WERI-Rb-1 (cell line): ENCODE measurements around the gene IGF1R.

Experiments used
- DNase-seq: peaks from one replicate; pipeline ENCODE4 v3.0.0-alpha.2; 2020
- H3K27ac ChIP-seq: fragments of 250-450 bp; sonication (Bioruptor Pico); 2 replicates; pipeline ENCODE4 v1.5.1; 2020; ENCODE audit warnings: mild to moderate bottlenecking, moderate library complexity
- H3K27me3 ChIP-seq: fragments of 250-450 bp; sonication (Bioruptor Pico); 2 replicates; pipeline ENCODE4 v1.5.1; 2021; ENCODE audit warnings: mild to moderate bottlenecking, low read depth, moderate library complexity; ENCODE audit not compliant: insufficient read depth, severe bottlenecking
- H3K36me3 ChIP-seq: fragments of 250-450 bp; sonication (Bioruptor Pico); 2 replicates; pipeline ENCODE4 v1.5.1; 2020; ENCODE audit warnings: mild to moderate bottlenecking, moderate library complexity
- H3K4me3 ChIP-seq: 2 replicates; pipeline ENCODE4 v1.5.1; 2011; ENCODE audit warnings: low read depth, mild to moderate bottlenecking, control low read depth, low read length
- H3K9me3 ChIP-seq: fragments of 250-450 bp; sonication (Bioruptor Pico); 2 replicates; pipeline ENCODE4 v1.5.1; 2021; ENCODE audit warnings: mild to moderate bottlenecking, moderate library complexity; ENCODE audit not compliant: severe bottlenecking
- TF ChIP-seq, protein P1 (sequence below): IDR thresholded peaks from 2 replicates; pipeline ENCODE4 v1.5.1; 2011; ENCODE audit warnings: low read depth, mild to moderate bottlenecking, control low read depth, inconsistent platforms, low read length

Gene IGF1R

DNA sequence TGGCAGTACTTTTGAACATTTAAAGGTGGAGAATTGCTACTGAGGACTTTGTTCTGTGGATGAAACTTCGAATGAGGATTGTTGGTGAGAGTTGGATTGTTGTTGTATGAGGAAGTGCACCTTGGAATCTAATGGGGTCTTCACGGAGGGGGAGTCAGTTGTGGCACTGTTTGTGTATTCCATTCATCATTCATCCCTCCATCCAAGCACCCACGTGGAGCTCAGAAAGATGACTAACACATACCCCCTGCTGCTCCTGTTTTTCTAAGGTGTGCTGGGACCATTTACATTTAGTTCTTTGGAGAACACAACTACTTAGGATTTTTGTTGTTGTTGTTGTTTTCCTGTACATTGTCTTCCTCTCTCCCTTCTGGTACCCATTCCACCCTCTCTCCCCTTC lies 122.6 kb downstream of the IGF1R start:
- Histone ChIP-seq H3K27ac (no peak overlapping the region), H3K36me3 (no peaks in the 10 kb centered on the region), H3K27me3 (no peaks in the 10 kb centered on the region), H3K4me3 (no peak overlapping the region), H3K9me3 (no peaks in the 10 kb centered on the region)
- TF ChIP-seq, protein P1, sequence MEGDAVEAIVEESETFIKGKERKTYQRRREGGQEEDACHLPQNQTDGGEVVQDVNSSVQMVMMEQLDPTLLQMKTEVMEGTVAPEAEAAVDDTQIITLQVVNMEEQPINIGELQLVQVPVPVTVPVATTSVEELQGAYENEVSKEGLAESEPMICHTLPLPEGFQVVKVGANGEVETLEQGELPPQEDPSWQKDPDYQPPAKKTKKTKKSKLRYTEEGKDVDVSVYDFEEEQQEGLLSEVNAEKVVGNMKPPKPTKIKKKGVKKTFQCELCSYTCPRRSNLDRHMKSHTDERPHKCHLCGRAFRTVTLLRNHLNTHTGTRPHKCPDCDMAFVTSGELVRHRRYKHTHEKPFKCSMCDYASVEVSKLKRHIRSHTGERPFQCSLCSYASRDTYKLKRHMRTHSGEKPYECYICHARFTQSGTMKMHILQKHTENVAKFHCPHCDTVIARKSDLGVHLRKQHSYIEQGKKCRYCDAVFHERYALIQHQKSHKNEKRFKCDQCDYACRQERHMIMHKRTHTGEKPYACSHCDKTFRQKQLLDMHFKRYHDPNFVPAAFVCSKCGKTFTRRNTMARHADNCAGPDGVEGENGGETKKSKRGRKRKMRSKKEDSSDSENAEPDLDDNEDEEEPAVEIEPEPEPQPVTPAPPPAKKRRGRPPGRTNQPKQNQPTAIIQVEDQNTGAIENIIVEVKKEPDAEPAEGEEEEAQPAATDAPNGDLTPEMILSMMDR: no peak
- no peak for DNase-seq

DNA sequence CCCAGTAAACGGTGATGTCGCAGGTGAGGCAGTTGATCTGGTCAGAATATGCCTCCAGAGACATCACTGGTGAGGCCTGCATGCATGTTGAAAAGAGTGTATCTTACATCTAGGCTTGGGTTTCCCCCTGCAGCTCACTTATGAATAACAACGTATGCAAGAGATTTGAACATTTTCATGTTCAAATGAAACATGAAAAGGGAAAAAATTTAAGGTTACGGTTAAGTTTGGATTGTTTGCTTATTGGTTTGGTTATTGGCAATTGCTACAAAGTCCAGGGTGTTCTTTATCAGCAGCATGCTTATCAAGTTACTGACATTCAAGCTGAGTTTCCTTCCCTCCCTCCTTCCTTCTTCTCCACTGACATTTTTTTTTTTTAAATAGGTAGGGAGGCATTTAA lies 123.2 kb downstream of the IGF1R start:
- DNase-seq: no peak
- Histone ChIP-seq H3K27me3 (no peaks in the 10 kb centered on the region), H3K36me3 (no peaks in the 10 kb centered on the region), H3K27ac (no peak overlapping the region), H3K4me3 (no peak overlapping the region), H3K9me3 (no peaks in the 10 kb centered on the region)
- TF ChIP-seq, protein P1: no peak

DNA sequence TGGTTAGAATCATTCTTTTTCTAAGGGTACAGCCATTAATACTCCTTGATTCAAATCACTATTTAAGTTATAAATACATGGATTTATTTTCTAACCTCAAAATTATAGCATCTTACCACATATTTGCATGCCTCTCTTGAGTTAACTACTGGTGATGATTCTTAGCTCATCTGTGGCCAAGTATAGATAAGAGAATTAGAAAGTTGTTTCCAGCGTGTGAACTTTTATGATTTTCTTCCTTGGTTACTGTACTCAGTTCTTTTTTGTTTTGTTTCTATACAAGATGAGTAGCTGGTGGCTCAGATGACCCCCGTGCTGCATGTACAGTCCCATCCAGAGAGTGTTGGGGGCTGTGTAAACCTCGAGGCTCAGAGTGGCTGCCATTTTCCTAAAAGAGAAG lies 124.6 kb downstream of the IGF1R start:
- Histone ChIP-seq H3K27ac (no peak overlapping the region), H3K4me3 (no peak overlapping the region), H3K27me3 (no peaks in the 10 kb centered on the region), H3K9me3 (no peaks in the 10 kb centered on the region), H3K36me3 (no peaks in the 10 kb centered on the region)
- DNase-seq: no peak
- TF ChIP-seq, protein P1: no peak

DNA sequence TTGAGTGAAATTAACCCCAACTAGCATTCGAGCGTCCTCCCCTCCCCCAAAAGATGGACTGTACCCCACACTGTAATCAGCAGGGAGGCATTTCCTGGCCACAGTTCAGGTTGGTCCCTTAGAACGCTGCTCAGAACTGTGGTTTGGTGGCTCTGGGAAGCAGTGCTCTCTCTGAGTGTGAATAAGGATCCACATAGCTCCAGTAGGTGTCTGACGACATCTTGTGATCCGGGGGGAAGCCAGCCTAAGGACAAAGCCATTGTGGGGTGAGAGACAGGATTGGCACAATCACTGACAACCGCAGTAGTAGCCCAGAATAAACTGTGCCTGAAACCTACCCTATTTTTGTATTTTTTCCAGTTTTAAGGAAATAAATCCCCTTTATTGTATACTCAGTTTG lies 125.3 kb downstream of the IGF1R start:
- TF ChIP-seq, protein P1: no peak
- H3K27ac ChIP-seq: no peak overlapping the region
- no peak for DNase-seq

GRCh38 chr15:98774756-98775497 lies 126.6 kb downstream of the IGF1R start:
- Histone ChIP-seq H3K36me3 (no peaks in the 10 kb centered on the region), H3K27ac (no peak overlapping the region), H3K27me3 (no peaks in the 10 kb centered on the region), H3K9me3 (no peaks in the 10 kb centered on the region), H3K4me3 (no peak overlapping the region)
- TF ChIP-seq, protein P1: no peak
- DNase-seq: no peak

More for the DNA sequence above, 125.3 kb downstream of the IGF1R start:
- Histone ChIP-seq H3K27me3 (no peaks in the 10 kb centered on the region), H3K4me3 (no peak overlapping the region), H3K9me3 (no peaks in the 10 kb centered on the region), H3K36me3 (no peaks in the 10 kb centered on the region)
